ENCODE data around the gene UPK3BL1. TPM values are rescaled to one million over a fixed set of nuclear protein-coding genes. Genes with fewer than 3 reads are reported as not detected.
"Not testable (repeated sequence)": the region's sequence is repeated elsewhere in the genome, so short reads cannot be mapped to it uniquely, and the experiment has no call there.

Gene UPK3BL1
- total and polyA plus RNA-seq, 7 donors: 8.8 to 43.5 (median 21.7) TPM

DNA sequence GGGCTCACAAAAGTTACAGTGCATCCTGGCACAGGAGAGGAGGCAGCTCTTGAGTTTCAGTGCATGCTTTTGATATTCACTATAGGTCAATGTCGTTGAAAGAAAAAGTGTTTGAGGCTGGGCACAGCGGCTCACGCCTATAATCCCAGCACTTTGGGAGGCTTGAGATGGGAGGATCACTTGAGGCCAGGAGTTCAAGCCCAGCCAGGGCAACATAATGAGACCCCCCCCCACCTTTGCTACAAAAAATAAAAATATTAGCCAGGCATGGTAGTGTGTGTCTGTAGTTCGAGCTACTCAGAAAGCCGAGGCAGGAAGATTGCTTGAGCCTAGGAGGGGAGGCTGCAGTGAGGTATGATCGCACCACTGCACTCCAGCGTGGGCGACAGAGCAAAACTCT is 24.5 kb downstream of the UPK3BL1 start:
- DNase-seq: peak; percentile 32
- H3K4me3 ChIP-seq; H3K36me3 ChIP-seq; H3K27me3 ChIP-seq; intact Hi-C loops (cut with DNase I); H3K27ac ChIP-seq; H3K9me3 ChIP-seq; H3K4me1 ChIP-seq: not testable (repeated sequence)
- WGBS, 2 donors: 84 to 91% methylated on average over 3 to 5 of the region's 8 CpGs

DNA sequence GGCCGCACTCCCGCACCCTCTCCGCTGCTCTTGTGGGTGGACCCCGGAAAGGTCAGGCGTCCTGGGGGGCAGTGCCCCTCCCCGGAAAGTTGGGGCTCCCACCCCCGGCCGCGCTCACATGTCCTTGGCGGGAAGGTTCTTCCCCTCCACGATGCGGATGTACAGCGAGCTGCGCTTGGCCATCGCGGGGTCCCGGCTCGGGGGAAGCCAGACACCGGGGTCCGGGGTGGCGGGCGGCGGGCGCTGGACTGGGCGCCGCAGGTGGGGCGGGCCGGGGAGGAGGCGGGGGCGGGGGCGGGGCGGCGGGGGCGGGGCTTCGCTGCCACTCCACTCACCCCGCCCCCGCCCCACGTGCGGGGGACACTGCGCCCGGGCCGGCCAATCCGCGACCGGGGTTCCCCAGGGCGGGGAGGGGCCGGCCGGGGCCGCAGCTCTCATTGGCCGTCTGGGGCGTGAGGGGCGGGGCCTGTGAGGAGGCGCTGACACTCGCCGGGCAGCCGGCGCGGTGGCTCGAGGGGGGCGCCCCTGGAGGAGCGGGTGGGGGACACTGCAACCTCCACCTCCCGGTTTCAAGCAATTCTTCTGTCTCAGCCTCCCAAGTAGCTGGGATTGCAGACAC is 26.0 kb downstream of the UPK3BL1 start, which contains the start of gene RASA4:
Gene RASA4, minus strand, starts transcription at position 250 of the 619 bp plus-strand sequence. Its CDS starts 67 bp downstream, at position 183.
- H3K36me3 ChIP-seq; H3K27me3 ChIP-seq; H3K9me3 ChIP-seq; H3K4me1 ChIP-seq; intact Hi-C loops (cut with DNase I): not testable (repeated sequence)
- WGBS, 2 donors: 0% methylated on average over 19 to 29 of the region's 62 CpGs
- Histone ChIP-seq H3K4me3 (peak within 1 kb of the TSS; percentile 38 to 56 (median 46)), H3K27ac (peak within 1 kb of the TSS in 3 of 4 donors; percentile 64 to 74 (median 70))
- DNase-seq: peak; percentile 81
- TF ChIP-seq POLR2AphosphoS5 (IDR thresholded peaks at IDR 0.05): peak in 1 of 4 donors; percentile 38

DNA sequence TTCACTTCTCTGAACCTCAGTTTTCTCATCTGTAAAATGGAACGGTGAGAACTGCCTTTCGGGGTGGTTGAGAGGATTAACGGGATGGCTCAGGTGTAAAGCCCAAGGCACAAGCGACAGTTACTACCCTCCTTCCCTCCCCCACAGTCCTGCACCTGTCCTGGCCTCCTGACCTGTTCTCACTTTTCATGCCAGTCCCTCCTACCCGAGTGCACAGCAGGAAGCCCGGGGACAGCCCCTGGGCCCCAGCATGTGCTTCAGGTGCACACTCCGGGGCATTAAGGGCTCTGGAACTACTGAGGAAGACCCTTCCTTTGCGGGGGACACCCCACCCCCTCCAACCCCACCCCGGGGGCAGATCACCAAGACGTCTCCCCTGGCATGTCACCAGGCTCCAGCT is 26.7 kb downstream of the UPK3BL1 start:
- H3K4me1 ChIP-seq; H3K9me3 ChIP-seq; H3K4me3 ChIP-seq; H3K27me3 ChIP-seq; DNase-seq; H3K27ac ChIP-seq; H3K36me3 ChIP-seq; intact Hi-C loops (cut with DNase I): not testable (repeated sequence)
- WGBS, 2 donors: no CpG with 5 or more reads among the region's 10 CpGs

DNA sequence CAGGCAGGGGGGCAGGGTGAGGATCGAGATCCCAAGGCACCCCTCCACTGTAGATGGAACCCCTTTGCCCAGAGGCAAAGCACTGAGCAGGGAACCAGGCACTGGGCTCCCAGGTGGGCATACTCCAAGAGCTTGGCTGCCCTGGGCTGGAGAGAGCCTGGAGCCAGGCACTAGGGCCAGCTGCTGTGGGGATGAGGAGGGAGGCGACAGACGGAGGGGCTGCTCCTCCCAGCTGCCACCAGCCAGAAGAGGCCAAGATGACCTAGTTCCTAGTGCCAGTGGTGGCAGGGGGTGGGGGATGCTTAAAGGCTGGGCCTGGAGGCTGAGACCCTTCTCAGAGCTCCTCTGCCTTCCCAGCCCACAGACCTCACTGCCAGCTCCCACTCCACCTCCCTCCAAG is 27.7 kb downstream of the UPK3BL1 start:
- H3K9me3 ChIP-seq; intact Hi-C loops (cut with DNase I); DNase-seq; H3K27me3 ChIP-seq; H3K36me3 ChIP-seq; H3K4me3 ChIP-seq; H3K4me1 ChIP-seq; H3K27ac ChIP-seq: not testable (repeated sequence)
- no CpG with 5 or more reads among the region's 3 CpGs for WGBS, 2 donors

DNA sequence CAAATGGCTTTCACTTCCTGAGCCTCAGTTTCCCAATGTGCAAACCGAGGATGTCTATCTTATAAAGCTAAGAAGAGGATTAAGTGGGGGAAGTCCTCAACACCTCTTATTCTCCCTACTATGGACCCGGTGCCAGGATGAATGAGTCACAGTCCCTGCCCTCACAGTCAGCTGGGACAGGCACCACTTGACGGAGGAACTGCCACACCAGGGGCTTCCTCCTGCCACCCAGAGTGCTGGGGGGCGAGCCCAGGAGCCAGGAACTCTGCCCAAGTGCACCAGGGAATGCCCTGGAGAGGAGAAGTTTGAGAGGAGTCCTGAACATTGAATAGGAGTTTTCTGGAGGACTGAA is 28.3 kb downstream of the UPK3BL1 start:
- H3K4me3 ChIP-seq; H3K4me1 ChIP-seq; intact Hi-C loops (cut with DNase I); DNase-seq; H3K27ac ChIP-seq; H3K27me3 ChIP-seq; H3K9me3 ChIP-seq; H3K36me3 ChIP-seq: not testable (repeated sequence)
- WGBS, 2 donors: no CpG with 5 or more reads among the region's 4 CpGs

DNA sequence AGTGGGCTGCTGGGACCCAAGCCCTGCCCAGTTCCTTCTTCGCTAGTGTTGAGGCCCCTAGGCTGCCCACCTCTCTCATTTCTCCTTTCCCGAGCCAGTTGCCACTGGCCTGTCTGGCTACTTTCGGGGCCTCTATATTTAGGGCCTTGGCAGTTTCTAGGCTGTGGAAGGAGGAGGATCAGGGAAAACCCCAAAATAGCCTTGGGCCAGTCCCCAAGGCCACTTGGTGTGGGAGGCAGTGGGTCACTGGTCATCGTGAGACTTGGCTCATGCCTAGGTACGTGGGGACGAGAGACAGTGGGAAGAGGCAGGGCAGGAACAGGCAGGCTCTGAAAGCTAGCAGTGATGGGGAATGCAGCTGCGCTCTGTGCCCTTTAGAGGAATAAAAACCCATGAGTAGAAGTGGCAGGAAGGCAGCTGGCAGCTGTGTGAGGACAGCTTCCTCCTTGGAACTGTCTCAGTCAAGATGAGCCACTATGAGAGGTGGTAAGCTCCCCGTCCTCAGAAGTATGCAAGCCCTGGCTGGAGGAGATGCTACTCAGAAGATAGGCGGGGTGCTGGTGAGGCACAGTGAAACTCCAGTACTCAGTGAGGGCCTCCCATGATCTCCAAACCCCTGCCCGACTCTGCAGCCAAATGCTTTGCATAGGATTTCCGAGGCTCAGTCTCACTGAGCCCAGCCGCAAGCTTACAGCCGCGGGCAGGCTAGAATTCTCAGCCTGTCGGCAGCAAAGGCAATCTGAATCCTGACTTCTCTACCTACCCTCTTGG is 28.8 kb downstream of the UPK3BL1 start:
- H3K36me3 ChIP-seq; H3K27me3 ChIP-seq; H3K4me3 ChIP-seq; intact Hi-C loops (cut with DNase I); H3K9me3 ChIP-seq; H3K4me1 ChIP-seq: not testable (repeated sequence)
- peak overlapping the region in 2 of 4 donors; percentile 69 to 73 for H3K27ac ChIP-seq
- peak; percentile 27 for DNase-seq
- 74 to 78% methylated on average over 4 of the region's 15 CpGs for WGBS, 2 donors

DNA sequence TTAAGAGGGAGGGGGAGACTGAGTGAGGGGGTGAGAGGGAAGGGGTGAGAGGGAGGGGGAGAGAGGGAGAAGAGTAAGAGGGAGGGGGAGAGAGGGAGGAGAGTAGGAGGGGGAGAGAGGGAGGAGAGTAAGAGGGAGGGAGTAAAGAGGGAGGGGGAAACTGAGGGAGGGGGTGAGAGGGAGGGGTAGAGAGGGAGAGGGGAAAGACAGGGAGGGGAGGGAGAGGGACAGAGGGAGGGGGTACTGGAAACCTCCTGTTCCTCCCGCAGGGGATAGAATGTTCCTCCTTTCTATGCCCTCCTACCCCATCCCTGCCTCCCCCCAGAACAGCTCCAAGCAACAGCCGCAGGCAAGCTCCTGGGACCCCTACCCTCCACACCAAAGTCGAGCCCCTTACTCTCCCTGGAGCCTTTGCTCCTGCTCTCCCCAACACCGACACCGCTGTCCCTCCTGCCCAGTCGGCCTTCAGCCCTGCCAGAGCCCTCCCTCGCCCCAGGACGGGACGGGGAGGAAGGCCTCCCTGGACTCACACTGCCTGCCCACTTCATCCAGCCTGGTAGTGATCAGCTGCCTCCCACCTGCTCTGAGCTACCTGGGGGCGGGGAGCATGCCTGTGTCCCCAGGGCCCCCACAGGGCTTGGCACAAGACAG is 30.8 kb downstream of the UPK3BL1 start:
- peak; percentile 64 for DNase-seq
- H3K4me1 ChIP-seq; H3K36me3 ChIP-seq; intact Hi-C loops (cut with DNase I); H3K27me3 ChIP-seq; H3K9me3 ChIP-seq: not testable (repeated sequence)
- WGBS, 2 donors: 50% methylated on average over 7 to 8 of the region's 10 CpGs
- peak overlapping the region in 3 of 4 donors; percentile 48 to 71 (median 69) for H3K27ac ChIP-seq
- peak overlapping the region in 1 of 4 donors; percentile 15 for H3K4me3 ChIP-seq

DNA sequence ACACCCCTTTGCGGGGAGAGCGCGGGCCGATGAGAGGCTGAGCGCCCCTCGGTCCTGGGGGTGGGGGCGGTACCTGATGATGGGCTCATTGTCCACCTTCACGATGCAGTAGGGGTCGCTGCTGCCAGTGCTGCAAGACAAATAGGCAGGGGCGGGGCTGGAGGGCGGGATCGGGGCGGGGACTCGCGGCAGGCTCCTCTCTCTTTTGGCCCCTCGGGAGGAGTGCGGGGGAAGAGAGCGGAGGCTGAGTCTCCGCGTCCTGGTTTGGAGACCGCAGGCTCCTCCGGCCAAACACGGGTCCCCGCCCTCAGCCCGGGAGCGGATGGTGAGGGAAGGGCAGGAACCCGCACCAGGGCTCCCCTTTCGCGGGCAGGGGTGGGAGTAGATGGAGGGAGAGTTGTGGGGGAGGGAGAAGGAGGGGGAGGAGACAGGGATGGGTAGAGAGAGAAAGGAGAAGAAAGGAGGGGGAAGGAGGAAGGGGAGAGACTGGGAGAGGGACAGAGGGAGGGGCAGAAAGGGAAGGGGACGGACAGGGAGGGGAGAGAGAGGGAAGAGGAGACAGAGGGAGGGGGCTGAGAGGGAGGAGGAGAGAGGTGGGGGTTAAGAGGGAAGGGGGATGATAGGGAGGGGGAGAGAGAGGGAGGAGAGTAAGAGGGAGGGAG is 31.4 kb downstream of the UPK3BL1 start:
- intact Hi-C loops (cut with DNase I); H3K36me3 ChIP-seq; H3K27me3 ChIP-seq; DNase-seq; H3K4me1 ChIP-seq; H3K4me3 ChIP-seq; H3K9me3 ChIP-seq; H3K27ac ChIP-seq: not testable (repeated sequence)
- WGBS, 2 donors: no CpG with 5 or more reads among the region's 30 CpGs

DNA sequence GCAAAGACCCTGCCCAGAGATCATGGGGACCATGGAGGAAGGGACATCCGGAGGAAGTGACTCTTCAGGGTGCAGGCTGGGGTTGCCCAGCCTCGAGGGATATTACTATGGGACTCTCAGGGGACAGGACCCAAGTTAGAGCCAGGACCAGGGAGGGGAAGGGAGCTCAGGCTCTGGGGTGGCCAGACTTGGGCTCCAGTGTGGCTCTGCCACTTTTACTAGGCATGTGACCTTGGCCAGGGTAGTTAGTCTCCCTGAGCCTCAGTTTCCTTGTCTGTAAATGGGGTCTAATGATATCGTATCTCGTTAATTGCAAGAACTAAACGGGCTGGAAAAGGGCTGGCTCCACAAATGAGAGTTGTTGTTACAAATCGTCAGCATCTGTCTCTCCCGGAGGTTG is 32.1 kb downstream of the UPK3BL1 start:
- H3K4me3 ChIP-seq; H3K36me3 ChIP-seq; H3K4me1 ChIP-seq; H3K27me3 ChIP-seq; H3K9me3 ChIP-seq; intact Hi-C loops (cut with DNase I): not testable (repeated sequence)
- DNase-seq: peak; percentile 14
- no CpG with 5 or more reads among the region's 7 CpGs for WGBS, 2 donors
- peak overlapping the region in 1 of 4 donors; percentile 45 for H3K27ac ChIP-seq

DNA sequence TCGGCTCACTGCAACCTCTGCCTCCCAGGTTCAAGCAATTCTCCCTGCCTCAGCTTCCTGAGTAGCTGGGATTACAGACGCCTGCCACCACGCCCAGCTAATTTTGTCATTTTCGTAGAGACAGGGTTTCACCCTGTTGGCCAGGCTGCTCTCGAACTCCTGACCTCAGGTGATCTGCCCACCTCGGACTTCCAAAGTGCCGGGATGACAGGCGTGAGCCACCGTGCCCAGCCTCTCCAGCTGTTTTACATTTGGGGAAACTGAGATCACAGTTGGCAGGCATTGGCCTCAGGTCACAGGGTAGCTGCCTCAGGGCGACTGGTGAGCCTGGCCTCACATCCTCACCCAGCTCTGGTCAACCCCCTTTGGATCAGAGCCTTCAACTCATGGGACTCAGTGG is 32.9 kb downstream of the UPK3BL1 start:
- H3K9me3 ChIP-seq; H3K4me3 ChIP-seq; intact Hi-C loops (cut with DNase I); H3K4me1 ChIP-seq; H3K36me3 ChIP-seq; H3K27ac ChIP-seq; H3K27me3 ChIP-seq: not testable (repeated sequence)
- DNase-seq: peak; percentile 22
- 62 to 88% methylated on average over 5 of the region's 10 CpGs for WGBS, 2 donors

DNA sequence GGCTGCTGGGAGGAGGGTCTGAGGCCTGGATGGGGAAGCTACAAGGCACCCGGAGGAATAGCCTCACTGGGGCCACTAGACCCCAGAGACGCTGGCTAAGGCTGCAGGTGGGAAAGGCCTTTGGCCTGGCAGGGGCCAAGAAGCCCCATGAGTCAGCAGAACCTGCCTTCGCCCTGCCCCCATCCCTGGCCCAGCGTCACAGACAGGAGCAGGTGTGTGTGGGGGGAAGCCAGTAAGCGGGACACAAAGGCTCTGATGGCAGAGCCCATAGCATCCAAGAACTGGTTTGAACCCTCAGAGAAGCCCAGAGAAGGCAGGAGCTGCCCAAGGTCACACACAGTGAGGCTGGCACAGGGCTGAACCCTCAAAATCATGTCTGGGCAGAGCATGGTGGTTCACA is 35.7 kb downstream of the UPK3BL1 start:
- H3K27ac ChIP-seq; H3K36me3 ChIP-seq; H3K4me1 ChIP-seq; H3K27me3 ChIP-seq; intact Hi-C loops (cut with DNase I); DNase-seq; H3K9me3 ChIP-seq; H3K4me3 ChIP-seq: not testable (repeated sequence)
- WGBS, 2 donors: no CpG with 5 or more reads among the region's 5 CpGs

DNA sequence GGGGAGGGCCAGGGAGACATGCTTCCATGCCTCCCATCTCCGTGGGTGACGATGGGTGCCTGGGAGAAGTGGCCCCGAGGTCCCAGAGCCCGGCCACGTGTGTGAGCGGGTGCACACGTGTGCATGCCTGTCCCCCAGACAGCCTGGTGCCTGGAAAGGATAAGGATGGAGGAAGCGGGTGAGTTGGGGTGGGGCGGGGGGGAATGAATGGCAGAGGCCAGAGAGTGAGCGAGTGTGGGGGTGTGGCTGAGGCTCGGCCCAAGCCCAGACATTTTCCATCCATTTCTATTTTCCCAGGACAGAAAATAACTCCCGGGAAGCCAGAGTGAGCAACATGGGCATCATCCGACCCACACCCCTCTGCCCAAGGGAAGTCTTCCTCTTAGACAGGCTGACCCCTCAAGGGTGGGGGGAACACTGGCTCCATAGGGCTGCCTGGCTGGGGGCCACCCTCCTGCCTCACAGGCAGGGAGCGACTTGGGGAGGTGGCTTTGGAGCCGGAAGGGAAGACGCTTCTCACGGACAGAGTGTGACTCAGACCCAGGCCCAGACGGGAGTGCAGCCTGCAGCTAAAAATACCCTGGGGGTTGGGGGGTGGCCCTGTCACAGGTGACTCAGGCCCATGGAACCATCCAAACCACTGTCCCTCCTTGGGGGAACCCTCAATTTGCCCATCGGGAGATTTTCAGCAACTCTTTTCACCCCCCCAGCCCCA is 38.0 kb downstream of the UPK3BL1 start:
- H3K27ac ChIP-seq; H3K36me3 ChIP-seq; intact Hi-C loops (cut with DNase I); H3K27me3 ChIP-seq; H3K4me1 ChIP-seq; DNase-seq; H3K9me3 ChIP-seq; H3K4me3 ChIP-seq: not testable (repeated sequence)
- 55 to 80% methylated on average over 5 of the region's 19 CpGs for WGBS, 2 donors
